ENCODE measurements around the gene HERC2.
"Not testable (repeated sequence)": the region's sequence is repeated elsewhere in the genome, so short reads cannot be mapped to it uniquely, and the experiment has no call there.

The HERC2 gene

DNA sequence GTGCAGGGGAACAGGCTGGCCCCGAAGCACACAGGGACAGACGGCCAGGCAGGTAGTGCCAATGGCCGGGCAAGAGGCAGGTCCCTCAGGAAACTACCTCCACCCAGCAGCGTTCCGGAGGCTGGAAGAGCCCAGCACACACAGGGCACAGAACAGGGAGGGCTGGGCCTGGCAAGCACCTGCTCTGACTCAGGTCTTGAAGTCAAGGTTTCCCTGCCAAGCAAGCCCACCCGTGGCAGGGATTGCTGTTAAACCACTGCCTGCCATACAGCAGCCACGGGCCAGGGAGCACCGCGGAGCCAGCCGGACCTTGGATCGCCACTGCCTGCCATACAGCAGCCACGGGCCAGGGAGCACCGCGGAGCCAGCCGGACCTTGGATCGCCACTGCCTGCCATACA lies 200.4 kb downstream of the HERC2 start:
- H3K9me3 ChIP-seq; in situ Hi-C loops (cut with MboI; ENCODE audit: low sequenced_read_pairs); H3K27me3 ChIP-seq (ENCODE audit: low read depth); H3K4me1 ChIP-seq; DNase-seq (ENCODE audit: low spot score in 2 of 2); H3K4me3 ChIP-seq: not testable (repeated sequence)
- peaks cover 52% of the 10 kb centered on the region for H3K36me3 ChIP-seq (replicated peaks)

DNA sequence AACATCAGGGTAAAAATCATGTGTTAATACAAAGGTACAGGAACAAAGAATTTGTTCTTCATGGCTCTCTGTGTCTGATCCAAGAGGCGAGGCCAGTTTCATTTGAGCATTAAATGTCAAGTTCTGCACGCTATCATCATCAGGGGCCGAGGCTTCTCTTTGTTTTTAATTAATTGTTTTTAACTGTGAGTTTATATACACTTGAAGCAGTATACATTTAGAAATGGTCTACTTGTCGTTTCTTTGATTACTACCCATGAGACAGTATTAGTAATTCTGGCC lies 201.7 kb downstream of the HERC2 start:
- no peak for DNase-seq (ENCODE audit: low spot score in 2 of 2)
- in situ Hi-C loops (cut with MboI; ENCODE audit: low sequenced_read_pairs): no loop called here
- Histone ChIP-seq H3K27me3 (ENCODE audit: low read depth) (no peaks in the 10 kb centered on the region), H3K9me3 (no peaks in the 10 kb centered on the region), H3K4me1 (no peaks in the 10 kb centered on the region), H3K36me3 (replicated peaks) (peaks cover 55% of the 10 kb centered on the region), H3K4me3 (no peak overlapping the region)

DNA sequence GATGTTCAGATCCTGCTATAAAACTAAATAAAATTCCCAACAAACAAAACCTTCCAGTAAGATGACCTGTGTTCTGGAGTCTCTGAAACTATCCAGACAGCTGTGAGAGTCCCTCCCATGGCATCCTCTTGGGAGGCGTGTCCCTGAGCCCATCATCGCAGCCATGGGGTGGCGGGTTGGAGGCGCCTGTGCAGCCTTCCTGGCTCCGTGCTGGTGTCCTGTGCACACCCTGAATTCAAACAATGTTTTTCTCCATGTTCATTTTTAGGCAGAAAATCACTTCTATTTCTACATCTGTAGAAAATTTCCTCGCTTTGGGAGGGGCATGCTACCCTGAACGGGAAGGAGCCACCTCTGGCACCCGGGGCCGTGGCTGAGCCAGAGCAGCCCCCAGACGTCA lies 203.4 kb downstream of the HERC2 start:
- Histone ChIP-seq H3K36me3 (replicated peaks) (peaks cover 52% of the 10 kb centered on the region), H3K4me3 (no peak overlapping the region), H3K4me1 (no peaks in the 10 kb centered on the region), H3K9me3 (no peaks in the 10 kb centered on the region), H3K27me3 (ENCODE audit: low read depth) (no peaks in the 10 kb centered on the region)
- in situ Hi-C loops (cut with MboI; ENCODE audit: low sequenced_read_pairs): no loop called here
- no peak for DNase-seq (ENCODE audit: low spot score in 2 of 2)

DNA sequence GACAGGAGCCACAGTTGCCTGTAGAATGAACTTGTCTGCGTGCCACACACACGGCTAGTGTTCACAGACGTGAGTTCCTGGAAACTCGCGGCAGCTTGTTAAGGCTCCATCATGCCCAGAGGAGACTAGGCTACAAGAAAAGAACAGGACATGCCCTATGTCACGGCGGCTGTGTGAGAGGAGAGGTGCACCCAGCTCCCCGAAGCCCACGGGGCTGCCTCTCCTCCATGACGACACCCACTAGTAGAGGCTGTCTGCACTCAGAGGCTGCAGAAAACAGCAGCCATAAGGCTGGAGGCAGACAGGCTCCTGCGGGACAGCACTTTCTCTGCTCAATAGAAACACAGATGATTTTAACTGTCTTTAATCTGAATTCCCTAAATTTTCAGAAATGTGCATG lies 203.9 kb downstream of the HERC2 start:
- in situ Hi-C loops (cut with MboI; ENCODE audit: low sequenced_read_pairs): no loop called here
- H3K9me3 ChIP-seq: no peaks in the 10 kb centered on the region
- no peak for DNase-seq (ENCODE audit: low spot score in 2 of 2)
- H3K27me3 ChIP-seq (ENCODE audit: low read depth): no peaks in the 10 kb centered on the region
- peaks cover 48% of the 10 kb centered on the region for H3K36me3 ChIP-seq (replicated peaks)
- H3K4me3 ChIP-seq: no peak overlapping the region
- no peaks in the 10 kb centered on the region for H3K4me1 ChIP-seq

DNA sequence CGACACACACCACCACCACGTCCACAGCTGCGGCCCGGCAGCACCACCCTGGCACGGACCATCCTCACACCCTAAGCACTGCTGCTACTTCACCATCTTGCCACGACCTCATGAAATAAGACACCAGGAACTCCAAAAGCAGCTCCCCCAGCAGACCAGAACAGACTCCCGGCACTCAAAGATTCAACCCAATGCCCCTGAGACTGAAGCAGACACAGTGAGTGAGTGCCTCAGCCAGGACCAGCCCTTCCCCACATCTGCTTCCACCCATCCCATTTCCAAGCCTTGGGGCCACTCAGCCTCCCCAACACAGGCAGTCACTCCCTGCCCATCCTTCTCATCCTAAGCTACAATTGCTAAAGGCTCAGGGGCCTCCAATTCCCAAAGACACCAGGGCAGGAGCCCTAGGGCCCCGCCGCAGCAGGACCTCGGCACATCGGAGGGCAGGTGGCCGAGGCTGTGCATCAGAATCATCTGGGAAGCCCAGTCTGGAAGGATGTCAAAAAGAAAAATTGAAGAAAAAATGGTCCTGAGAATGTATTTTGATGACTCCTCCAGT lies 204.5 kb downstream of the HERC2 start:
- no peak overlapping the region for H3K4me3 ChIP-seq
- in situ Hi-C loops (cut with MboI; ENCODE audit: low sequenced_read_pairs): no loop called here
- H3K36me3 ChIP-seq (replicated peaks): peaks cover 48% of the 10 kb centered on the region
- DNase-seq (ENCODE audit: low spot score in 2 of 2): no peak
- no peaks in the 10 kb centered on the region for H3K9me3 ChIP-seq
- H3K4me1 ChIP-seq: no peaks in the 10 kb centered on the region
- no peaks in the 10 kb centered on the region for H3K27me3 ChIP-seq (ENCODE audit: low read depth)

DNA sequence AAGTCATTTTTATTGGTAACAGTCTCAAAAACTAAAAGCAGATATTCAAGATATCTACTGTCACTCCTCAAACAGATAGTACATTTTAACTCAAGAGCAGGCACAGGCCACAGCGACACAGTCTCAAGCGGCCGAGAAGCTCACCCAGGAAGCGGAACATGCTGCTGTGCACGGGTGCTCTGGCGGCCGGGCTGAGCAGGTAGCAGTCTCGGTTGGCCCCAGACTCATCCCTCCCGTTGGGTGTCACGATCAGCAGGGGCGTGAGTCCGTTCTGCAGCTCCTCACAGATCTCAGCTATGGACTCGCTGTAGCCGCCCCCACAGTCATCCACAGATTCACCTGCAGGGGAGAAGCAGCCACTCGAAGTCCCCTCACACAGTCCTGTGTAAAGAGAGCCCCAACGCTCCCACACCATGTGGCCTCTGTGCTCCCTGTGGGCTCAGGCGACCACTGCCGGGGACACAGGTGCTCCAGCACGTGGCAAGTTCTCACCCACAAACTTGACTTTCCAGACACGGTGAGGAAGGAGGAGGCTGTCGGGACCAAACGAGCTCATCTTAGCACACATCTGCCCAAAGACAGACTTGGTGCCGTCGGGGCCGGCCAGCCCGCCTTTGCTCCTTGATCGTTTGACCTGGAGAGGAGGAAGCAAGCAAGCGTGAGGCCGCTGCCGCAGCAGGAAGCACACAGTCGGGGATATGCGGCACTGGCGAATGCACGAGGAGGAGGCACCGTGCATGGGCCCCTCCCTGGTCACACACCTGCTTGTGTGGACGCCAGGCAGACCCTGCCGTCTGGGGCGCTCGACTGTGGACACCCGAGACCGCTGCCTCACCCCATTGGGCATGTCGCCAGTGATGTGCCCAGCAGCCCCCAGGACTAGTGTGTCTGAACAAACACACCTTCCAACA lies 205.2 kb downstream of the HERC2 start:
- H3K4me1 ChIP-seq: no peaks in the 10 kb centered on the region
- no peaks in the 10 kb centered on the region for H3K27me3 ChIP-seq (ENCODE audit: low read depth)
- DNase-seq (ENCODE audit: low spot score in 2 of 2): no peak
- in situ Hi-C loops (cut with MboI; ENCODE audit: low sequenced_read_pairs): no loop called here
- no peak overlapping the region for H3K4me3 ChIP-seq
- no peaks in the 10 kb centered on the region for H3K9me3 ChIP-seq
- H3K36me3 ChIP-seq (replicated peaks): peaks cover 50% of the 10 kb centered on the region

DNA sequence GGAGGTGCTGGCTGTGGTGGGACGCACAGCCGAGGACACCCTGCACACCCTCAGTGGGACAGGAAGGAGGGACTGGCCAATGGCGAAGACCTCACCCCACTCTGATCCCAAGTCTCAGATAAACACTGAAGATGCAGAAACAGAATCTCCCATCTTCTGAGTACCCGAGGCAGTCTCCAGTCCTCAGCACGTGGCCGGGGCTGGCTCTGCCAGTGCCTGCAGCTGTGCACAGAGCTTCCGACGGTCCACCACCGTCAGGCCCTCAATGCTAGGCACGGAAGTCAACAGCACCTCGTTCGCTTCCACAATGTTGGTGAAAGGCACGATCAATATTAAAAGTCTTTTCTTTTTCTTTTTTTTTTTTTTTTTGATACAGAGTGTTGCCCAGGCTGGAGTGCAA lies 206.1 kb downstream of the HERC2 start:
- DNase-seq (ENCODE audit: low spot score in 2 of 2): no peak
- H3K4me3 ChIP-seq: no peak overlapping the region
- H3K4me1 ChIP-seq: no peaks in the 10 kb centered on the region
- H3K9me3 ChIP-seq: no peaks in the 10 kb centered on the region
- peaks cover 55% of the 10 kb centered on the region for H3K36me3 ChIP-seq (replicated peaks)
- in situ Hi-C loops (cut with MboI; ENCODE audit: low sequenced_read_pairs): no loop called here
- no peaks in the 10 kb centered on the region for H3K27me3 ChIP-seq (ENCODE audit: low read depth)

DNA sequence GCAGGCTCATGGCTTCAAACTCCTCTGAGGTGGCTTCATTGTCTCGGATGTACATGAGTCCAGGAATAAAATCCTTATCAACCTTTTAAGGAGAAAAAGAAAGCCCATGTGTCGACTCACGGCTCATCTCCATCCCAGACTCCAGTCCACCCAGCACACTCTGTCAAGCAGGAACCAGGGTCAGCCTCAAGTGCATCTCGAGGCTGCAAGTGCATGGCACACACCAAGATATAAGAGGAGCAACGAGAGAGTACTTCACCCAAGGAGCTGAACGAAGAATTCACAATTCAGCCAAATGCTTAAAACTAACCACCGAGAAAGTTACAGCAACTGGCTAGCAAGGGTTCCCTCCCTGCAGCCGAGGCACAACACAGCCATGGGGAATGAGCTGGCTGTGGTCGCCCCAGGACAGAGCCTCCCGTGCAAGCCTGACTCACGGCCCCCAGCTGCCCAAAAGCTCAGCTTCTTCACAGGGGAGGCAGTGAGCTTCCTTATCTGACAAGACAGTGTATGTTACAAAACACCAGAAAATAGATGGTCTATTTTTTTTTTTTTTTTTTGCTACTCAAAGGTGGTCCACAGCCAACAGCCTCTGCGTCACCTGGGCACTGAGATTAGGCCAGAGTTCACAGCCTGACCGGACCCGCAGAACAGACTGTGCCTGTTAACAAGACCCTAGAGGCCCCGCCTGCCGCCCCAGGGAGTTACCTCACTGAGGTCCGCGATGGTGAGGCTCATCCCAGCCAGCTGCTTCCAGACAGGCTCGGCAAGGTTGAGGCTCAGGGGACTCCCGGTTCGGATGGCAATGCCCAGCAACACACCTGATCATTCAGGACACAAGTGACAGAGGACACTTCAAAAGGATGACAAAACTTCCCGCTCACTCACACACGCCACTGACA lies 207.0 kb downstream of the HERC2 start:
- H3K4me1 ChIP-seq: no peaks in the 10 kb centered on the region
- in situ Hi-C loops (cut with MboI; ENCODE audit: low sequenced_read_pairs): no loop called here
- no peaks in the 10 kb centered on the region for H3K27me3 ChIP-seq (ENCODE audit: low read depth)
- H3K4me3 ChIP-seq: no peak overlapping the region
- no peaks in the 10 kb centered on the region for H3K9me3 ChIP-seq
- DNase-seq (ENCODE audit: low spot score in 2 of 2): no peak
- H3K36me3 ChIP-seq (replicated peaks): peaks cover 46% of the 10 kb centered on the region

DNA sequence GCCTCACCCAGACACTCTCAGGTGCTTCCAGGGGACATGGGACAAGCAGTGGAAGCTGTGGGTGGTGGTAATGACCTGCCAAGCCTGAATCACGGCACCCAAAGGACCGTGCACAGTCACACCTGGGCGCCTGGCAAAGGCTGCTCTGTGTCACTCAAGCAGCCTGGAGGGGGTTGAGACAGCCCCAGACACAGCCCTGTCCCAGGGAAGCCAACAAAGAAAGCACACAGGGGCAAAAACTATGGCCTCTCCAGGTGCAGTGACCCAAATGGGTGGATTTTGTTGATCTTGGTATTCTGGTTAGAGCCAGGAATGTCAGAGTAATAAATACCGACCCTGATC lies 207.9 kb downstream of the HERC2 start:
- DNase-seq (ENCODE audit: low spot score in 2 of 2): no peak
- Histone ChIP-seq H3K4me1 (no peaks in the 10 kb centered on the region), H3K9me3 (no peaks in the 10 kb centered on the region), H3K27me3 (ENCODE audit: low read depth) (no peaks in the 10 kb centered on the region), H3K4me3 (no peak overlapping the region), H3K36me3 (replicated peaks) (peaks cover 43% of the 10 kb centered on the region)
- in situ Hi-C loops (cut with MboI; ENCODE audit: low sequenced_read_pairs): no loop called here

DNA sequence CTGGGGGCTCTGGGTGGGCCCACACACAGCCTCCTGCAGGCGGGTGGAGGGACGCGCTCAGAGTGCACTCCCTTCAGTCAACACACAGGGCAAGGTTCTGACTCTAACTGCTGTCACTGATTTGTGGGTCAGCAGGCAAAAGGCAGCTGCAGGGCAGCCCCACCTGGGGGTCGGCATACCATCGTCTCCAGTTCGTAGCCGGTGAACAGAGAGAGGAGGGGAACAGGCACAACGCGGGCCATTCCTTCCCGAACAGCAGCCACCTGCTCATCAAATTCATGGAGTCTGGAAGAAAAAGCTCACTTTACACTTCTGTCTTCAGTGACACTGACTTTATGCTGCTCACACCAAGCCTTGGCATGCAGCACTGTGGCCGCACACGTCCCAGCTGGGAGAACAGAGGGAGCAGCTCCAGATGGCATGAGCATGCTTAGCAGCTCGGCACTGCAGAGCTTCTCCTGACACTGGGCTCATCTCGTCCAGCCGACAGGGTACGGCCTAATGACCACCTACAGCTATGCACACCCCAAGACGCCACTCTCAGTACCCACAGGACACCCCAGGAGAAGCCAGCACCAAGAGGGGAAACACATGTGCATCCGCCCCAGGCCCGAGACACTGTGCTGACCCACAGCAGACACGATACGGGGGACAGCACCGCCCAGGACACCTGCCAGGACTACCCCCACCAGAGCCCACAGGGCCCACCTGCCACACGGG lies 208.4 kb downstream of the HERC2 start:
- H3K27me3 ChIP-seq (ENCODE audit: low read depth): no peaks in the 10 kb centered on the region
- H3K4me1 ChIP-seq: no peaks in the 10 kb centered on the region
- peaks cover 43% of the 10 kb centered on the region for H3K36me3 ChIP-seq (replicated peaks)
- in situ Hi-C loops (cut with MboI; ENCODE audit: low sequenced_read_pairs): no loop called here
- H3K4me3 ChIP-seq: no peak overlapping the region
- no peaks in the 10 kb centered on the region for H3K9me3 ChIP-seq
- no peak for DNase-seq (ENCODE audit: low spot score in 2 of 2)

DNA sequence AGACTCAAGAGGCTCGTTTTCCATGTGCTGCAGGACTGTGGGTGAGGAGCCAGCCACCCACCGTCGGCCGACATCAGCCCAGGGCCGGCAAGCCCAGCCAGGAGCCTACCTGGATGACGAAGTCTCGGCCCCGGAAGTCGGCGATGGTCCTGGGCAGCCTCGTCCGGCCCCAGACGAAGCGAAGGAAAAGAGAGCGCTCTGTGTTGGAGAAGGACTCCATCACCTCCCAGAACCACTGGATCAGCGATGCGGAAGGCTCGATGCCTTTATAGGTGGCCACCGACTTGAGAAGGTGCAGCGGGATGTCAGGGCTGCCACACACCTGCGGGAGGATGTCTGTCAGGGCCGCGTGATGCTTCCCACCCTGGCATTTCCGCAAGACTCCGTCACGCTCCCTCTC lies 209.0 kb downstream of the HERC2 start:
- Histone ChIP-seq H3K27me3 (ENCODE audit: low read depth) (no peaks in the 10 kb centered on the region), H3K4me1 (no peaks in the 10 kb centered on the region), H3K36me3 (replicated peaks) (peaks cover 37% of the 10 kb centered on the region), H3K4me3 (no peak overlapping the region), H3K9me3 (no peaks in the 10 kb centered on the region)
- in situ Hi-C loops (cut with MboI; ENCODE audit: low sequenced_read_pairs): no loop called here
- no peak for DNase-seq (ENCODE audit: low spot score in 2 of 2)

DNA sequence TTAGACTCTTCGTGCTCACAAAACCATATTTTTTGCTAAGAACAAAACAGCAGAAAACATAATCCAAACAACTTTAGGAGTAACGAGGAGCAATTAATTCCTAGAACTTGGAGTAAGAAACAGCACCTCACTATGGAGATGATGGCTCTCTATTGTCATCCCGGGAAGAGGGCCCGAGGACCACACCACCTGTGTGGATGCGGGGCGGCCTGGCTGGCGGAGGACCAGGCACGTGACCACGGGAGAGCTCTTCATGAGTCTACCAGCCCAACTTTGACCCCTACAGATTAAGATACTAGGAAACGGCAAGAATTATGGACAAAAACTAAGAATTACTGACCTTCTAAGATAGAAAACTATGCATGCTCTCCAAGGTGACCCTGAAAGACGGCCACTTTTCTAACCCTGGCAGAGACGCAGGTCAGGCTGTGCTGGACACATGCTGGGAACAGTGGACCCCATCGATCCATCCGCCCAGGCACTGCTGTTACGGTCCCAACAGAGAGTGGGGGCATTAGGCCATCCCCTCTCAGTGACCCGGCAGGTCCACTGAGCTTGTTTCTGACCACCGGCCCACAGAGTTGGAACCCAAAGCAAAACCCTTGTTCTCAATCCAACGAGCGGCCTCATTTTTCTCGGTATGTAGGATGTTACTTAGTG lies 209.7 kb downstream of the HERC2 start:
- Histone ChIP-seq H3K36me3 (replicated peaks) (peaks cover 29% of the 10 kb centered on the region), H3K9me3 (no peaks in the 10 kb centered on the region), H3K4me1 (no peaks in the 10 kb centered on the region), H3K27me3 (ENCODE audit: low read depth) (no peaks in the 10 kb centered on the region), H3K4me3 (no peak overlapping the region)
- in situ Hi-C loops (cut with MboI; ENCODE audit: low sequenced_read_pairs): no loop called here
- DNase-seq (ENCODE audit: low spot score in 2 of 2): no peak

DNA sequence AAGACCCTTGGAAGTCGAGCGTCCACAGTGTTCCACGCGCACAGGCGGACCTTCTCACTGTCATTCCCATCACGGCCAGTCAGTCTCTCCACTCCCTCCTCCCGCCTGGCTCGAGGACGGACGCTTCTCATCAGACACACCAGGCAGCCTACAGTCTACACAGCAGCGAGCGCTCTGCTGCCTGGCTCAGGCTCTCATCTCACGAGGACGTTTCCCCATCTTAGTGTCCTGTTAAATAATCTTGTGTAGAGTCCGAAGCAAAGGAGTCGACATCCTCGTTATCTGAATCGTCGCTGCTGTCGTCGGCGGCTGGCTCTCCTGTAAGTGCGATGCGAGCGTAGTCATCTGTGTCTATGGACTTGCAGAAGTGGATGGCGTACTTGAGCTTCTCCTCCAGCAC lies 210.4 kb downstream of the HERC2 start:
- H3K4me3 ChIP-seq: no peak overlapping the region
- H3K9me3 ChIP-seq: no peaks in the 10 kb centered on the region
- no peaks in the 10 kb centered on the region for H3K27me3 ChIP-seq (ENCODE audit: low read depth)
- in situ Hi-C loops (cut with MboI; ENCODE audit: low sequenced_read_pairs): no loop called here
- H3K36me3 ChIP-seq (replicated peaks): peaks cover 23% of the 10 kb centered on the region
- H3K4me1 ChIP-seq: no peaks in the 10 kb centered on the region
- DNase-seq (ENCODE audit: low spot score in 2 of 2): no peak

All from HAP-1 (cell line).